ENCODE measurements around the gene HCRTR2. TPM values are rescaled to one million over a fixed set of nuclear protein-coding genes. Genes with fewer than 3 reads are reported as not detected.

Gene HCRTR2
- total and polyA plus RNA-seq, 7 experiments from 2014 or later = not detected

DNA sequence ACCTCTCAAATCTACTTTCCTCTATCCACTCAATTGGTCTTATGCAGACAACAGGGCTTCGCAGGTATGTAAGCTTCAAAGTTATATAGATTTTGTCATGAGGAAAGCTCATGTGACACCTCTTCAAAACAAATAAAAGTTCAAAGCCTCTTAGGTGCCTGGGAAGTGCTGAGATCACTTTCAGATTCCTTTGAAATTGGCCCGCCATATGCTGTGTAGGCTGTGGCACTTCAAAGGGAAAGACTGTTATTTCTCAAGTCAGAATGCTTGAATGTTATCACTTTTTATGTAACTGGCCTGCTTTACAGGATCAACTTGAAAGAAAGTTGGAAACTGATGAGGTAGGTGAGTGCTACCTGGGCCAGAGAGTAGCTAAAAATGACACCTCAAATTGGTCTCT is 85.9 kb downstream of the HCRTR2 start:
- no peak for ATAC-seq
- intact Hi-C loops (cut with micrococcal nuclease) = no loop called here
- CTCF ChIA-PET = interaction anchor here (0.6 kb wide), 1 partner anchor 65 kb away, joined by 3 read pairs; no protein-coding TSS in a partner anchor

GRCh38 chr6:55265409-55266114 is 91.2 kb downstream of the HCRTR2 start:
- CTCF ChIA-PET = no interaction called here
- H3K4me3 ChIP-seq (ENCODE audit: low read length) = no peak overlapping the region
- no peaks in the 10 kb centered on the region for H3K4me1 Mint-ChIP-seq
- H3K27ac Mint-ChIP-seq = no peak overlapping the region
- H3K27me3 Mint-ChIP-seq = no peaks in the 10 kb centered on the region
- no peak overlapping the region for H3K4me3 Mint-ChIP-seq
- POLR2A ChIA-PET = no interaction called here
- peaks cover 0 to 4% (median 0%) of the 10 kb centered on the region in 11 donors for H3K9me3 Mint-ChIP-seq
- H3K36me3 ChIP-seq (ENCODE audit: control insufficient read depth in 2 of 3, insufficient read depth in 3 of 3, low read length in 3 of 3) = no peaks in the 10 kb centered on the region
- H3K36me3 Mint-ChIP-seq = no peaks in the 10 kb centered on the region
- intact Hi-C loops (cut with micrococcal nuclease) = no loop called here
- H3K9me3 ChIP-seq (ENCODE audit: control insufficient read depth in 2 of 3, low read length in 3 of 3) = no peaks in the 10 kb centered on the region
- no peaks in the 10 kb centered on the region for H3K4me1 ChIP-seq (ENCODE audit: control insufficient read depth in 2 of 2, insufficient read depth in 2 of 2, low read length in 2 of 2)
- no peaks in the 10 kb centered on the region for H3K27me3 ChIP-seq (ENCODE audit: control insufficient read depth in 2 of 2, insufficient read depth in 2 of 2, low read length in 2 of 2)
- no peak overlapping the region for H3K27ac ChIP-seq (ENCODE audit: low read depth, low read length)
- ATAC-seq = no peak
- no peak for DNase-seq

More for the DNA sequence above, 85.9 kb downstream of the HCRTR2 start:
- H3K27ac ChIP-seq (ENCODE audit: low read depth, low read length) = no peak overlapping the region
- H3K4me3 ChIP-seq (ENCODE audit: low read length) = no peak overlapping the region
- POLR2A ChIA-PET = interaction anchor here (0.9 kb wide), 1 partner anchor 444 kb away, joined by 3 read pairs; no protein-coding TSS in a partner anchor
- no peaks in the 10 kb centered on the region for H3K9me3 ChIP-seq (ENCODE audit: control insufficient read depth in 2 of 3, low read length in 3 of 3)
- H3K27me3 ChIP-seq (ENCODE audit: control insufficient read depth in 2 of 2, insufficient read depth in 2 of 2, low read length in 2 of 2) = no peaks in the 10 kb centered on the region
- Mint-ChIP-seq H3K4me3 (no peak overlapping the region), H3K27me3 (no peaks in the 10 kb centered on the region), H3K36me3 (no peaks in the 10 kb centered on the region), H3K4me1 (no peaks in the 10 kb centered on the region), H3K9me3 (peaks cover 0 to 3% (median 0%) of the 10 kb centered on the region in 11 donors), H3K27ac (no peak overlapping the region)
- no peaks in the 10 kb centered on the region for H3K36me3 ChIP-seq (ENCODE audit: control insufficient read depth in 2 of 3, insufficient read depth in 3 of 3, low read length in 3 of 3)
- no peaks in the 10 kb centered on the region for H3K4me1 ChIP-seq (ENCODE audit: control insufficient read depth in 2 of 2, insufficient read depth in 2 of 2, low read length in 2 of 2)
- no peak for DNase-seq

GRCh38 chr6:55266896-55267295 is 92.6 kb downstream of the HCRTR2 start:
- H3K36me3 ChIP-seq (ENCODE audit: control insufficient read depth in 2 of 3, insufficient read depth in 3 of 3, low read length in 3 of 3) = no peaks in the 10 kb centered on the region
- no peak for ATAC-seq
- no peak overlapping the region for H3K4me3 Mint-ChIP-seq
- intact Hi-C loops (cut with micrococcal nuclease) = no loop called here
- ChIA-PET POLR2A (no interaction called here), CTCF (no interaction called here)
- H3K4me3 ChIP-seq (ENCODE audit: low read length) = no peak overlapping the region
- peaks cover 0 to 5% (median 0%) of the 10 kb centered on the region in 11 donors for H3K9me3 Mint-ChIP-seq
- DNase-seq = no peak
- no peaks in the 10 kb centered on the region for H3K9me3 ChIP-seq (ENCODE audit: control insufficient read depth in 2 of 3, low read length in 3 of 3)
- H3K27me3 ChIP-seq (ENCODE audit: control insufficient read depth in 2 of 2, insufficient read depth in 2 of 2, low read length in 2 of 2) = no peaks in the 10 kb centered on the region
- no peak overlapping the region for H3K27ac Mint-ChIP-seq
- H3K27ac ChIP-seq (ENCODE audit: low read depth, low read length) = no peak overlapping the region
- H3K4me1 Mint-ChIP-seq = no peaks in the 10 kb centered on the region
- H3K36me3 Mint-ChIP-seq = no peaks in the 10 kb centered on the region
- no peaks in the 10 kb centered on the region for H3K27me3 Mint-ChIP-seq
- H3K4me1 ChIP-seq (ENCODE audit: control insufficient read depth in 2 of 2, insufficient read depth in 2 of 2, low read length in 2 of 2) = no peaks in the 10 kb centered on the region

GRCh38 chr6:55276745-55277530 is 102.6 kb downstream of the HCRTR2 start:
- peaks cover 0 to 1% (median 0%) of the 10 kb centered on the region in 11 donors for H3K9me3 Mint-ChIP-seq
- DNase-seq (no peak), ATAC-seq (no peak)
- Histone ChIP-seq H3K4me3 (ENCODE audit: low read length) (no peak overlapping the region), H3K9me3 (ENCODE audit: control insufficient read depth in 2 of 3, low read length in 3 of 3) (no peaks in the 10 kb centered on the region), H3K27me3 (ENCODE audit: control insufficient read depth in 2 of 2, insufficient read depth in 2 of 2, low read length in 2 of 2) (no peaks in the 10 kb centered on the region), H3K27ac (ENCODE audit: low read depth, low read length) (no peak overlapping the region), H3K4me1 (ENCODE audit: control insufficient read depth in 2 of 2, insufficient read depth in 2 of 2, low read length in 2 of 2) (no peaks in the 10 kb centered on the region), H3K36me3 (ENCODE audit: control insufficient read depth in 2 of 3, insufficient read depth in 3 of 3, low read length in 3 of 3) (no peaks in the 10 kb centered on the region)
- H3K27me3 Mint-ChIP-seq = no peaks in the 10 kb centered on the region
- intact Hi-C loops (cut with micrococcal nuclease) = loop anchor here in 1 of 2 donors (5.0 kb wide), 1 partner anchor 610 kb away; no protein-coding TSS in a partner anchor
- no peak overlapping the region for H3K27ac Mint-ChIP-seq
- H3K36me3 Mint-ChIP-seq = no peaks in the 10 kb centered on the region
- ChIA-PET POLR2A (no interaction called here), CTCF (no interaction called here)
- H3K4me3 Mint-ChIP-seq = no peak overlapping the region
- H3K4me1 Mint-ChIP-seq = no peaks in the 10 kb centered on the region

- intact Hi-C loops (cut with micrococcal nuclease) = loop anchor here in 1 of 2 donors (5.0 kb wide), 1 partner anchor 610 kb away; no protein-coding TSS in a partner anchor
- Histone ChIP-seq H3K36me3 (ENCODE audit: control insufficient read depth in 2 of 3, insufficient read depth in 3 of 3, low read length in 3 of 3) (no peaks in the 10 kb centered on the region), H3K9me3 (ENCODE audit: control insufficient read depth in 2 of 3, low read length in 3 of 3) (no peaks in the 10 kb centered on the region), H3K27me3 (ENCODE audit: control insufficient read depth in 2 of 2, insufficient read depth in 2 of 2, low read length in 2 of 2) (no peaks in the 10 kb centered on the region), H3K4me1 (ENCODE audit: control insufficient read depth in 2 of 2, insufficient read depth in 2 of 2, low read length in 2 of 2) (no peaks in the 10 kb centered on the region), H3K27ac (ENCODE audit: low read depth, low read length) (no peak overlapping the region), H3K4me3 (ENCODE audit: low read length) (no peak overlapping the region)
- POLR2A ChIA-PET = no interaction called here
- CTCF ChIA-PET = no interaction called here
- DNase-seq = no peak
- H3K27me3 Mint-ChIP-seq = no peaks in the 10 kb centered on the region
- peaks cover 0 to 1% (median 0%) of the 10 kb centered on the region in 11 donors for H3K9me3 Mint-ChIP-seq
- no peak overlapping the region for H3K27ac Mint-ChIP-seq
- H3K36me3 Mint-ChIP-seq = no peaks in the 10 kb centered on the region
- no peaks in the 10 kb centered on the region for H3K4me1 Mint-ChIP-seq
- no peak for ATAC-seq
- no peak overlapping the region for H3K4me3 Mint-ChIP-seq
These were observed 103.3 kb downstream of the HCRTR2 start for GRCh38 chr6:55277646-55278045.

- no peak for DNase-seq
- no peaks in the 10 kb centered on the region for H3K36me3 ChIP-seq (ENCODE audit: control insufficient read depth in 2 of 3, insufficient read depth in 3 of 3, low read length in 3 of 3)
- ATAC-seq = no peak
- POLR2A ChIA-PET = no interaction called here
- Mint-ChIP-seq H3K4me3 (no peak overlapping the region), H3K4me1 (no peaks in the 10 kb centered on the region), H3K36me3 (no peaks in the 10 kb centered on the region), H3K27ac (no peak overlapping the region), H3K9me3 (peaks cover 0 to 2% (median 0%) of the 10 kb centered on the region in 11 donors), H3K27me3 (no peaks in the 10 kb centered on the region)
- H3K27me3 ChIP-seq (ENCODE audit: control insufficient read depth in 2 of 2, insufficient read depth in 2 of 2, low read length in 2 of 2) = no peaks in the 10 kb centered on the region
- H3K9me3 ChIP-seq (ENCODE audit: control insufficient read depth in 2 of 3, low read length in 3 of 3) = no peaks in the 10 kb centered on the region
- H3K4me1 ChIP-seq (ENCODE audit: control insufficient read depth in 2 of 2, insufficient read depth in 2 of 2, low read length in 2 of 2) = no peaks in the 10 kb centered on the region
- no peak overlapping the region for H3K4me3 ChIP-seq (ENCODE audit: low read length)
- intact Hi-C loops (cut with micrococcal nuclease) = no loop called here
- no peak overlapping the region for H3K27ac ChIP-seq (ENCODE audit: low read depth, low read length)
- CTCF ChIA-PET = no interaction called here
These were observed 106.9 kb downstream of the HCRTR2 start for GRCh38 chr6:55281215-55281614.

Measured in naive thymus-derived CD4-positive, alpha-beta T cell (primary cell).